Muscle layer of colon (tissue), 2 donors: ENCODE data around the gene COMMD4.
"Not testable (repeated sequence)": the region's sequence is repeated elsewhere in the genome, so short reads cannot be mapped to it uniquely, and the experiment has no call there.

Experiments
- H3K27ac ChIP-seq: one replicate; pipeline ENCODE4 v1.7.0; 2013; ENCODE audit warnings: low read depth, mild to moderate bottlenecking, low read length, moderate library complexity
- H3K27me3 ChIP-seq, 2 donors: one replicate each; pipeline ENCODE4 v1.7.0; 2013; ENCODE audit warnings: low read length in 2 of 2, mild to moderate bottlenecking in 2 of 2; ENCODE audit not compliant: insufficient read depth in 2 of 2, control insufficient read depth in 1 of 2
- H3K36me3 ChIP-seq: one replicate; pipeline ENCODE4 v1.7.0; 2013; ENCODE audit warnings: mild to moderate bottlenecking, low read length; ENCODE audit not compliant: insufficient read depth
- H3K4me1 ChIP-seq: one replicate; pipeline ENCODE4 v1.7.0; 2013; ENCODE audit warnings: mild to moderate bottlenecking, low read length; ENCODE audit not compliant: insufficient read depth
- H3K4me3 ChIP-seq, 2 donors: one replicate each; pipeline ENCODE4 v1.7.0; 2013; ENCODE audit warnings: low read length in 2 of 2, low read depth in 1 of 2, mild to moderate bottlenecking in 1 of 2, moderate library complexity in 1 of 2
- H3K9ac ChIP-seq: one replicate; pipeline ENCODE4 v1.7.0; 2013; ENCODE audit warnings: low read length
- H3K9me3 ChIP-seq: one replicate; pipeline ENCODE4 v1.7.0; 2013; ENCODE audit warnings: mild to moderate bottlenecking, low read length
- donor health status: abdominal sarcoma.
- donor health status: Adenocarcinoma of cecum.

The COMMD4 gene

DNA sequence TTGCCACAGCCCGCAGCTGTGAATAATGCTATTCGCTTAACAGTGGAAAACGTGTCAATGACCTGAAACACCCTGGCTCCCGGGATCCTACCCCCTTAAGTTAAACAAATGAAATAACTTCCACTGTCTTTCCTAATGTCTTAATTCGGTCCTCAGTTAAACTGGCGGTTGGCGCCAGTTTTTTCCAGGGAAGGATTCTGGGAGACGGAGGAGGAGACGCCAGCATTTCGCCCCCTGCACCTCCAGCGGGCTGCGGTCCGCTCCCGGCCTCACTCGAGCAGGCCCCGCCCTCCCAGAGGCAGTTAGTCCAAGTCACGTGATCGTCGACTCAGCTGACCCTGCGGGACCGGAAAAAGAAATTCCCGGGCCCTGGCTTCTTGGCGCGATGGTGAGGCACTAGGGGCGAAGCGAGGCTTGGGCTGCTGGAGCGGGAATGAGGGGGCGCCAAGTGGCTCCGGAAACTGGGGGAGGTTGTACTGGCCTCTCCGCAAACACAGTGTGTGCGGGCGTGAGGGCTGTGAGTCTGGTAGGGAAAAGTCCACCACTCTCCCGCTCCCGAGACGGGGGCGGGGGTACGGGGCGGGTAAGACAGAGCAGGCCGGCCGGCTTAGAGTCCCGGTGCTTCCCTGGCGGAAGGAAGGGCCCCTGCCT, at the start of gene COMMD4:
TSS of gene COMMD4 (plus strand) at position 359 of the 651 bp plus-strand sequence. CDS start at position 386, 27 bp downstream.
- H3K4me3 ChIP-seq = peak within 1 kb of the TSS; percentile 65 to 87
- no peaks in the 10 kb centered on the region for H3K9me3 ChIP-seq
- no peaks in the 10 kb centered on the region for H3K27me3 ChIP-seq
- peaks cover 3% of the 10 kb centered on the region for H3K36me3 ChIP-seq
- H3K4me1 ChIP-seq = peaks cover 13% of the 10 kb centered on the region
- H3K9ac ChIP-seq = peak within 1 kb of the TSS; percentile 76
- H3K27ac ChIP-seq = peak within 1 kb of the TSS; percentile 83

GRCh38 chr15:75293660-75294059, 42.2 kb upstream of the COMMD4 start:
- not testable (repeated sequence) for H3K4me1 ChIP-seq, H3K4me3 ChIP-seq, H3K27ac ChIP-seq, H3K9me3 ChIP-seq, H3K27me3 ChIP-seq, H3K36me3 ChIP-seq, H3K9ac ChIP-seq

DNA sequence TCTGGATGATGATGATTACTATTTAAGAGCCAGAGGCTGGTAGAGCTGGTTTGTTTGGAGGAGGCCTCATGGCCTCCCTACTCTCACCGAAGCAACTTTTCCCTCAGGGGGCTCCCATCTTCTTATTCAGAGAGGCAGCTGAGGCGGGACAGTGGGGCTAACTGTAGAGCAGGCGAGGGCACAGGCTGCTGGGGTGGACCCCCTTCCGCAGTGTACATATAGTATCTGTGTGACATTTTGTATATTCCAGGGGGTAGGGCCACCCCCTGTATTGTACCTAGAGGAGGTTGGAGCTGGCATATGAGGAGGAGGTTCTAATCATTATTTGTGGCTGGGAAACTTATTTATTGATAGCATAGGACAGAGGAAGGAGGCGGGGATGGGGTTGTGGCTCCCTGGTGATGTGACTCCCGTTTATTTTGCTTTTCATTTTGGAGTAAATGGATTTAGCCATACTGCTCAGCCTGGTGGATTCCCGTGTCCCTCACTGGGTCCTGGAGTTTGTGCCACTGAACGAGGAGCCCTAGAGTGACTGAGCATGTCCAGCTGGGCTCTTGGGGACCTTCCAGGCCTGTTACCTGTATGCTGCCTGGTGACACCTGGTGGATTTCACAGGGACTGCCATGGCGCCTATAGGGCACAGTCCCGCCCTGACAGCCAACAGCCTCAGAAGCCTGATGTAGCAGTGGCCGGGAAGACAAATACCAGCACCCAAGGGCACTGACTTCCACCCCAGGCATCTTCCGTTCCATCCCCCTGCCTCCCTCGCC, 37.1 kb upstream of the COMMD4 start:
- H3K27me3 ChIP-seq, H3K9ac ChIP-seq, H3K4me3 ChIP-seq, H3K4me1 ChIP-seq, H3K36me3 ChIP-seq, H3K9me3 ChIP-seq, H3K27ac ChIP-seq: not testable (repeated sequence)

- not testable (repeated sequence) for H3K9ac ChIP-seq, H3K27me3 ChIP-seq, H3K4me3 ChIP-seq, H3K4me1 ChIP-seq, H3K27ac ChIP-seq, H3K36me3 ChIP-seq, H3K9me3 ChIP-seq
Measured at GRCh38 chr15:75299311-75299688, 36.6 kb upstream of the COMMD4 start.

DNA sequence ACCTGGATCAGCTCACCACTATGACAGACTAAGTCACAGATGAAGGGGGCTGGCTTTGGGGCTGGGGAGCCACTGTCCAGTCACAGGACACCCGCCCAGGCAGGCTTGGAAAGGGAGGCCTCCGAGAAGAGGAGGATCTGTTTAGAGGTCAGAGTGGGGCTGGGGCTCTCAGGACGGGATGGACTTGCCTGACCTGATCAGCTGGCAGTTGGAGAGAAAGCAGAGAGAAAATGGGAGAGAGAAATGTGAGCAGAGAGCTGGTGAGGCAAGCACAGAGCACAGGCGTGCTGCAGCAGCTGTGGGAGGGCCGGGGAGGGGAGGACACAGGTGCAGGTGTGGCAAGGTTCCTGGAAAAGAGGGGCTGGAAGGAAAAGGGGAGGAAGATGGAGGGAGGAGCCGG, 35.8 kb upstream of the COMMD4 start:
- not testable (repeated sequence) for H3K4me1 ChIP-seq, H3K9ac ChIP-seq, H3K27ac ChIP-seq, H3K36me3 ChIP-seq, H3K27me3 ChIP-seq, H3K9me3 ChIP-seq, H3K4me3 ChIP-seq

- H3K27me3 ChIP-seq = no peaks in the 10 kb centered on the region
- no peak overlapping the region for H3K27ac ChIP-seq
- H3K9ac ChIP-seq = no peak overlapping the region
- H3K4me1 ChIP-seq = no peaks in the 10 kb centered on the region
- no peaks in the 10 kb centered on the region for H3K36me3 ChIP-seq
- no peaks in the 10 kb centered on the region for H3K9me3 ChIP-seq
- no peak overlapping the region for H3K4me3 ChIP-seq
Measured at GRCh38 chr15:75302318-75302717, 33.5 kb upstream of the COMMD4 start.

DNA sequence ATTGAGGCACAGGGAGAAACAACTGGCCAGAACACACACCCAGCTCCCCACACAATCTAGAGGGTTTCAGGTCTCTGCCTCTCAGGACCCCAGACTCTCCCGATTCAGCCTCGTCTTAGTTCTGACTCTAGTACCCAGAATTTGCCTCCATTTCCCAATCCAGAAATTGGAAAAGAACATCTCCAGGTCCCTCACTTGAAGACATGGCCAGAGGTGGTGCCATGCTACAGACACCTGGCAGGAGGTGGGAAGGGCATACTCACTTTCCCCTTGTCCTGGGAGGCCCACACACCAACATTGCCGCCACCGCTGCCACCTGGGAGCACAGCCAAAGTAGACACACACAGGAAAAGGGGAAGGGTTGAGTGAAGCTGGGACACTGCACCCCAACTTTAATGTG, 33.1 kb upstream of the COMMD4 start:
- H3K27me3 ChIP-seq, H3K9ac ChIP-seq, H3K9me3 ChIP-seq, H3K27ac ChIP-seq, H3K4me3 ChIP-seq, H3K36me3 ChIP-seq, H3K4me1 ChIP-seq: not testable (repeated sequence)

DNA sequence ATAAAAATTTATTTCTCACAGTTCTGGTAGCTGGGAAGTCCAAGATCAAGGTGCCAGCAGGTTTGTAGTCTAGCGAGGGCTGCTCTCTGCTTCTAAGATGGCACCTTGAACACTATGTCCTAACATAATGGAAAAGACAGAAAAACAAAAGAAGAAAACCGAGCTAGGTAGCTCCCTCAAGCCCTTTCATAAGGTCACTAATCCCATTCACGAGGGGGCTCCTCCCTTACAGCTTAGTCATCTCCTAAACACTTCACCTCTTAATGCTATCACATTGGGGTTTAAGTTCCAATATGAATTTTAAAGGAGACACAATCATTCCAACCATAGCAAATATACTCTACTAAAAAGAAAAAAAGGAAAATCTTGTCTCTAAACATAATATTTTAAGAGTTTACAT, 29.7 kb upstream of the COMMD4 start:
- Histone ChIP-seq H3K4me3 (no peak overlapping the region), H3K9ac (no peak overlapping the region)

GRCh38 chr15:75307778-75308390, 28.0 kb upstream of the COMMD4 start:
- Histone ChIP-seq H3K27me3 (no peaks in the 10 kb centered on the region), H3K36me3 (no peaks in the 10 kb centered on the region), H3K4me1 (no peaks in the 10 kb centered on the region), H3K9me3 (no peaks in the 10 kb centered on the region), H3K27ac (no peak overlapping the region), H3K9ac (no peak overlapping the region), H3K4me3 (no peak overlapping the region)

More for the DNA sequence above, 29.7 kb upstream of the COMMD4 start:
- Histone ChIP-seq H3K9me3 (no peaks in the 10 kb centered on the region), H3K27me3 (no peaks in the 10 kb centered on the region), H3K4me1 (no peaks in the 10 kb centered on the region), H3K27ac (no peak overlapping the region), H3K36me3 (no peaks in the 10 kb centered on the region)

DNA sequence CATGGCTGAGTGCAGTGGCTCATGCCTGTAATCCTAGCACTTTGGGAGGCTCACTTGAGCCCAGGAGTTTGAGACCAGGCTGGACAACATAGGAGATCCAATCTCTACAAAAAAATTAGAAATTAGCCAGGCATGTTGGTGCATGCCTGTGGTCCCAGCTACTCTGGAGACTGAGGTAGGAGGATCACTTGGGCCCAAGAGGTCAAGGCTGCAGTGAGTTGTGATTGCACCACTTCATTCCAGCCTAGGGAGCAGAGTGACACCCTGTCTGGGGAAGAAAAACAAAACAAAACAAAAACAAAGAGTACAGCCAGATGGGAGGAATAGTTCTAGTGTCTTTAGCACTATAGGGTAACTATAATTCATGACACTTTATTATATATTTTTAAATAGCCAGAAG, 26.2 kb upstream of the COMMD4 start:
- no peaks in the 10 kb centered on the region for H3K4me1 ChIP-seq
- H3K9me3 ChIP-seq = no peaks in the 10 kb centered on the region
- no peaks in the 10 kb centered on the region for H3K27me3 ChIP-seq
- no peak overlapping the region for H3K4me3 ChIP-seq
- no peak overlapping the region for H3K27ac ChIP-seq
- no peaks in the 10 kb centered on the region for H3K36me3 ChIP-seq
- no peak overlapping the region for H3K9ac ChIP-seq

DNA sequence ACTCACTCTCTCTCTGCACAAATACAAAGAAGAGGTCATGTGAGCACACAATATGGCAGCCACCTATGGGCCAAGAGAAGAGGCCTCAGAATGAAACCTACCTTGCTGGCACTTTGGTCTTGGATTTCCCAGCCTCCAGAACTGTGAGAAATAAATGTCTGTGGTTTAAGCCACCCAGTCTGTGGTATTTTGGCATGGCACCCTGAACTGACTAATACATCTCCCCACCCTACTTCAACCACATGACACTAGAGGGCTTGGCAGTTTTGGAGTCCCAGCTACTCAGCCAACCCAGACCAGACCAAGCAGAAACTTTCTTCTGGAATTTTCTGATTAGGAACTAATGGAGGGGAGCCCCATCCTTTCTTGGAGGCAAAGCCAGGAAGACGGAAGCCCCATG, 23.3 kb upstream of the COMMD4 start:
- H3K9me3 ChIP-seq, H3K9ac ChIP-seq, H3K27me3 ChIP-seq, H3K27ac ChIP-seq, H3K4me3 ChIP-seq, H3K4me1 ChIP-seq, H3K36me3 ChIP-seq: not testable (repeated sequence)
